Nephron progenitor cell (in vitro differentiated cells): Measurements from ENCODE around the gene MORN5.

ENCODE experiments used
- DNase-seq: peaks from one replicate; pipeline ENCODE4 v3.0.0; 2021
- H3K27ac Mint-ChIP-seq: 2 replicates; pipeline ENCODE4 v1.8.0; 2021; ENCODE audit warnings: mild to moderate bottlenecking, moderate library complexity, mixed read lengths
- H3K27me3 Mint-ChIP-seq: 2 replicates; pipeline ENCODE4 v1.8.0; 2021; ENCODE audit warnings: mild to moderate bottlenecking, low read depth, mixed read lengths; ENCODE audit not compliant: poor library complexity
- H3K36me3 Mint-ChIP-seq: 2 replicates; pipeline ENCODE4 v1.8.0; 2021; ENCODE audit warnings: low read depth, mixed read lengths
- H3K4me1 Mint-ChIP-seq: 2 replicates; pipeline ENCODE4 v1.8.0; 2021; ENCODE audit warnings: mixed read lengths
- H3K4me3 Mint-ChIP-seq: 2 replicates; pipeline ENCODE4 v1.8.0; 2021; ENCODE audit warnings: mild to moderate bottlenecking, moderate library complexity, mixed read lengths
- H3K9me3 Mint-ChIP-seq: 2 replicates; pipeline ENCODE4 v1.8.0; 2021; ENCODE audit warnings: mild to moderate bottlenecking, moderate library complexity, mixed read lengths
- TF ChIP-seq, protein P1 (sequence below): fragments of 200-600 bp; sonication (generic); IDR thresholded peaks from 2 replicates; pipeline ENCODE4 v1.5.0; 2021; ENCODE audit warnings: antibody characterized with exemption

MORN5 gene

GRCh38 chr9:122216798-122217418, 57.2 kb downstream of the MORN5 start:
- Mint-ChIP-seq H3K27me3 (no peaks in the 10 kb centered on the region), H3K4me3 (no peak overlapping the region), H3K9me3 (peaks cover 7% of the 10 kb centered on the region), H3K27ac (no peak overlapping the region), H3K36me3 (no peaks in the 10 kb centered on the region), H3K4me1 (peaks cover 34% of the 10 kb centered on the region)
- DNase-seq, result no peak
- TF ChIP-seq, protein P1, sequence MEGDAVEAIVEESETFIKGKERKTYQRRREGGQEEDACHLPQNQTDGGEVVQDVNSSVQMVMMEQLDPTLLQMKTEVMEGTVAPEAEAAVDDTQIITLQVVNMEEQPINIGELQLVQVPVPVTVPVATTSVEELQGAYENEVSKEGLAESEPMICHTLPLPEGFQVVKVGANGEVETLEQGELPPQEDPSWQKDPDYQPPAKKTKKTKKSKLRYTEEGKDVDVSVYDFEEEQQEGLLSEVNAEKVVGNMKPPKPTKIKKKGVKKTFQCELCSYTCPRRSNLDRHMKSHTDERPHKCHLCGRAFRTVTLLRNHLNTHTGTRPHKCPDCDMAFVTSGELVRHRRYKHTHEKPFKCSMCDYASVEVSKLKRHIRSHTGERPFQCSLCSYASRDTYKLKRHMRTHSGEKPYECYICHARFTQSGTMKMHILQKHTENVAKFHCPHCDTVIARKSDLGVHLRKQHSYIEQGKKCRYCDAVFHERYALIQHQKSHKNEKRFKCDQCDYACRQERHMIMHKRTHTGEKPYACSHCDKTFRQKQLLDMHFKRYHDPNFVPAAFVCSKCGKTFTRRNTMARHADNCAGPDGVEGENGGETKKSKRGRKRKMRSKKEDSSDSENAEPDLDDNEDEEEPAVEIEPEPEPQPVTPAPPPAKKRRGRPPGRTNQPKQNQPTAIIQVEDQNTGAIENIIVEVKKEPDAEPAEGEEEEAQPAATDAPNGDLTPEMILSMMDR, result no peak

GRCh38 chr9:122217640-122218039, 57.9 kb downstream of the MORN5 start:
- H3K4me1 Mint-ChIP-seq, result peaks cover 31% of the 10 kb centered on the region
- TF ChIP-seq, protein P1, result no peak
- no peaks in the 10 kb centered on the region for H3K27me3 Mint-ChIP-seq
- DNase-seq, result no peak
- H3K9me3 Mint-ChIP-seq, result peaks cover 7% of the 10 kb centered on the region
- H3K27ac Mint-ChIP-seq, result no peak overlapping the region
- H3K36me3 Mint-ChIP-seq, result no peaks in the 10 kb centered on the region
- no peak overlapping the region for H3K4me3 Mint-ChIP-seq

GRCh38 chr9:122218071-122218934, 58.6 kb downstream of the MORN5 start:
- DNase-seq, result no peak
- TF ChIP-seq, protein P1, result no peak
- H3K9me3 Mint-ChIP-seq, result peaks cover 7% of the 10 kb centered on the region
- peak overlapping the region; percentile 48 for H3K4me3 Mint-ChIP-seq
- no peaks in the 10 kb centered on the region for H3K36me3 Mint-ChIP-seq
- no peak overlapping the region for H3K27ac Mint-ChIP-seq
- H3K4me1 Mint-ChIP-seq, result peaks cover 26% of the 10 kb centered on the region
- no peaks in the 10 kb centered on the region for H3K27me3 Mint-ChIP-seq

DNA sequence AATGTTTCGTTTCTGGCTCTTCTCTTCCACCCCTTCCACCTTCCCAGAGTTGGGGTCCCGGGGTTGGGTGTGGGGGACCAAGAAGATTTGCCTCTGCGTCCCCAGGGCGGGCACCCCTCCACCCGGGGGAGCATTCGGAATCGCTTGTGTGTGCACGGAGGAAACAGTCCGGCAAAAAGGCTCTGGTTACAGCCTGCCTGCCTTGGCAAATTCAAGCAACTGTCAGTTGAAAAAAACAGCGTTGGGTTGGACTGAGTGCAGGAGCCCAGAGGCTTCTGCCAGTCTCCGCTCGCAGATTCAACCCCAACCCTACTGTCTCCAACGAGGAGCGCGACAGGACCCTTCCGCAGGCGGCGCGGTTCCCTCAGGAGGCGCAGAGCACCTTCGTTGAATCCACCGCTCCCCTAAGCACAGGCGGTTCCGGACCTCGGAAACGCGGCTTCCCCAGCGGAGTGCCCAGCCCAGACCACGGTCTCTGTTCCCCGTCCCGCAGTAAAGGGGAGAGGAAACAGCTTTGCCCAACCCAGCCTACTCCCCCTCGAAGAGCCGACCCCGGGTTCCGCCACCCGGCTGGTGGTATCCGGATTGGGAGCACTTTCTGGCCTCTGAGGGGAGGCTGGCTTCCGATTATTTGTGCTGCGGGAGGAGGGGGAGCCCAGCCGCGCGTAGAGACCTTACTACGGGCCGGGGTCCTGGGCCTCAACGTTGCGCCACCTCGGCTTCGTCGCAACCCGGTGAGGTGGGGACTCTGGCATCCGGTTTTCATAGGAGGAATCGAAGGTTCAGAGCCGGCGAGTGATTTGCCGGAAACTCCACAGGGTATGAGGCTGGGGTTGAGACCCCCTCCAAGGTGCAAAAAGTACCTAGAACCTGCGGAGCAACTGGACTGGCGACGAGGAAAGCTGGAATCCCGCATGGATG, 59.5 kb downstream of the MORN5 start:
- TF ChIP-seq, protein P1, result no peak
- Mint-ChIP-seq H3K4me3 (peak overlapping the region; percentile 48), H3K9me3 (peaks cover 7% of the 10 kb centered on the region), H3K4me1 (peaks cover 26% of the 10 kb centered on the region), H3K27me3 (no peaks in the 10 kb centered on the region), H3K27ac (no peak overlapping the region), H3K36me3 (no peaks in the 10 kb centered on the region)
- DNase-seq, result peak; percentile 46

- Mint-ChIP-seq H3K36me3 (no peaks in the 10 kb centered on the region), H3K27ac (no peak overlapping the region), H3K9me3 (peaks cover 7% of the 10 kb centered on the region), H3K4me3 (peak overlapping the region; percentile 48), H3K27me3 (no peaks in the 10 kb centered on the region), H3K4me1 (peaks cover 34% of the 10 kb centered on the region)
- TF ChIP-seq, protein P1, result no peak
- DNase-seq, result peak; percentile 59
Measured at GRCh38 chr9:122219856-122220672, 60.4 kb downstream of the MORN5 start.
